C1 segment of cervical spinal cord (tissue), 14 donors: ENCODE measurements around the gene LLGL2.

Experiments
- DNase-seq, 14 donors: peaks; one replicate each; lab custom pipeline; 2025; lab: John Stamatoyannopoulos, UW

The LLGL2 gene

GRCh38 chr17:75549246-75550138 is 24.0 kb downstream of the LLGL2 start:
- DNase-seq: no peak

DNA sequence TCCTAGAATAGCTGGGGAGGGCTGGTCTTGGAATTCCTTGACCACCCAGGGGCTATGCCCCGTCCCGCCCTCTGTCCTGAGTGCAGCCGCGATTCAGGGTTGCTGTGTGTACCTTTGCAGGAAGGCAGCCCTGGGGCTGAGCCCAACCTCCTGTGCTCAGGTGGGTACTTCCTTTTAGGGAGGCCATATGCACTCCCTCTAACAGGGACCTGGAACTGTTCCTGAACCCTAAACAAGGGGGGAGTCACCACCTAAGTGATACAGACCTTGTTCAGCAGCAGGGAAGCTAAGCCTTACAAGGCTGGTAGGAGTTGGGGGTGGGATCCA is 24.6 kb downstream of the LLGL2 start:
- DNase-seq: no peak

DNA sequence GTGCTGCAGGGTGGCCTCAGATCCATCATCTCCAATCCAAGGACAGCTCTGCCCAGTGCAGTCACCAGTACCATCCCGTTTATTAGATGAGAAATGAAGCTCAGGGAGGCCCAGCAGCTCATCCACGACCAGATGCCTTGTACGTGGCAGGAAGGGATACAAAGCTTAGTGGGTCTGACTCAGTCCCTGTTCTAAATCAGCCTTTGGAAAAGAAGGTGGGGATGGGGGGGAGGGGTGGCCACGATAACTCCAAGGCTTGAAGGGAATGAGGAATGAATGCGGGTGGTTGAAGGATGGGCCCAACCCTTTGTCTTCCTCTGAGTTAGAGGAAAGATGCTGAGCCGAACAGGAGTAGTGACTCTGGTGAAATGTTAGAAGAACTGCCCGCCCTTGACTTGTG is 25.8 kb downstream of the LLGL2 start:
- DNase-seq: no peak

- DNase-seq: no peak
Observed at GRCh38 chr17:75552425-75553294, 27.2 kb downstream of the LLGL2 start.

- DNase-seq: no peak
Observed at GRCh38 chr17:75553295-75554110, 28.0 kb downstream of the LLGL2 start.

GRCh38 chr17:75555679-75556153 is 30.2 kb downstream of the LLGL2 start:
- DNase-seq: no peak

GRCh38 chr17:75557075-75557851 is 31.8 kb downstream of the LLGL2 start:
- peak in 13 of 14 donors; percentile 30 to 90 (median 73) for DNase-seq

- peak in 3 of 14 donors; percentile 40 to 54 (median 51) for DNase-seq
Observed at GRCh38 chr17:75557852-75558665, 32.6 kb downstream of the LLGL2 start.

DNA sequence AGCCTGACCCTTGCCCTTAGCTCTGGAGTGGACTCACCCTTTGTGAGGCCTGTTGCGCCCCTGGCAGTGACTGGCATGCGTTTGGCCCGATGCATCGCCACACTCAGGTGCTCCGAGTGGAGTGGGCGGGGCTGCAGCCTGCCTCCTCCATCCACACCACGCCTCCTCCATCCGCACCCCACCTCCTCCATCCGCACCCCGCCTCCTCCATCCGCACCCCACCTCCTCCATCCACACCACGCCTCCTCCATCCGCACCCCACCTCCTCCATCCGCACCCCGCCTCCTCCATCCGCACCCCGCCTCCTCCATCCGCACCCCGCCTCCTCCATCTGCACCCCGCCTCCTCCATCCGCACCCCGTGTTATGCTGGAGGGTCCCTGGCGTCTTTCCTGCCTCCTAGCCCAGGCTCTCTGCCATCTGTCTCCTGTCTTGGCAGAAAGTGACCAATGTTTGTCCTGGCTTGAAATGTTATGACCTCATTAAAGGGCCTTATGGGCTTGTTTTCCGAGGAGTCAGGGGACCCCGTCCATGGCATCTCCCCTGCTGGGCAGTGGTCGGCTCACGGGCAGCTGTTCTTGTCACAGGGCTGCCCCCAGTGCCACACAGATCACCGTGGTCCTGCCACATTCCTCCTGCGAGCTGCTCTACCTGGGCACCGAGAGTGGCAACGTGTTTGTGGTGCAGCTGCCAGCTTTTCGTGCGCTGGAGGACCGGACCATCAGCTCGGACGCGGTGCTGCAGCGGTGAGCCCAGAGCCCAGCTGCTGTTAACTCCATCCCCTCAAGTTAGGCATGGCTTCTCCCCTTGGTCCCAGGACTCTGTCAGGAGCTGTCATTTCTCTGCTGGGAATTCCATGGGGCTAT is 33.4 kb downstream of the LLGL2 start:
- peak in 1 of 14 donors; percentile 50 for DNase-seq

- DNase-seq: no peak
Observed at GRCh38 chr17:75559958-75560533, 34.5 kb downstream of the LLGL2 start.

DNA sequence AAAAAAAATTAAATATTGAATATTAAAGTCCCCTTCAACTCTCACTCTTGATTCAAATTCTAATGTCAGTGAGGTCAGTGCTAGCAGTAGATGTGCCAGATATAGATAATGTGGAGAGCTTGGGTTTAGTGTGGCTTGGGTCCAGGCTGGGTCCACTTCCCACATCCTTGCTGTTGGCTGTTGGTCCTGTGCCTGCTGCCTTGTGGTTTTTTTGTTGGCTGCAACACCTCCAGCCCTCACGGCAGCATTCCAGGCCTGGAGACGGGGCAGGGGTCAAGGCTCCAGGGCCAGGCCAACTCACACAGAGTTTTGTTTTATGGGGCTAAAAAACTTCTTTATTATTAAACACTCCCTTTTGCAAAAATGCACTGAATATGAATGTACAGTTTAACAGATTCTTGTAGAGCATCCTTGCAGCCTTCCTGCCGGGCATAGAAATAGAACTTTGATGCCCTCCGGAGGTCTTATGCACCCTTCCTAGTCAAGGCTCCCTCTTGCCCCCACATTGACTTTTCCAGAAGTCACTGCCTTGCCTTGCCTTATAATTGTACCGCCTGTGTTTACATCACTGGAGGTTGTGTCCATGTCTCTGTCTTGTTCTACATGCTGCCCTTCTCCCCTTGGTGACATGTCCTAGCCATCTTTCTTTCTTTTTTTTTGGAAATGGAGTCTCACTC is 36.6 kb downstream of the LLGL2 start:
- DNase-seq: no peak

DNA sequence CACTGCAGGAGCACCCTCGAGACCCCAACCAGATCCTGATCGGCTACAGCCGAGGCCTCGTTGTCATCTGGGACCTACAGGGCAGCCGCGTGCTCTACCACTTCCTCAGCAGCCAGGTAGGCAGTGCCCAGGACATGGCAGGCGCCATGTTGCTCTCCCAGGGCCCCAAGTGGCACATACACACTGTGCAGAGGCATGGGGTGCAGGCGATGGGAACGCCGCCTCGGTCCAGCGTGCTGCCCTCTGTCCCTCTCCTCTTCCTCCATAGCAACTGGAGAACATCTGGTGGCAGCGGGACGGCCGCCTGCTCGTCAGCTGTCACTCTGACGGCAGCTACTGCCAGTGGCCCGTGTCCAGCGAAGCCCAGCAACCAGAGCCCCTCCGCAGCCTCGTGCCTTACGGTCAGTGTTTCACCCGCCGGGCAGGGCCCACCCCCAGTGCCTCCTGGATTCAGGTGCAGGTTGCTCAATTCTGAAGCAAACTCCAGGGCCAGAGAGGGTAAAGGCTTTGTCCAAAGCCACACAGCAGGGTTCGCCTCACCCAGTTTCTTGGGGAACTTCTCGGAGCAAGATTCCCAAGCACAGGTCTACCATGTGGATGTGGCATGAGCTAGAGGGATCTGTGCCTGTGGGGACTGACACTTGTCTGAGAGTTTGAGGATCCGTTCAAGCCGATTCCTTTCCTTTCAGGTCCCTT is 37.7 kb downstream of the LLGL2 start:
- DNase-seq: no peak

GRCh38 chr17:75564195-75564594 is 38.7 kb downstream of the LLGL2 start:
- DNase-seq: no peak

- DNase-seq: no peak
Observed at GRCh38 chr17:75565066-75565465, 39.6 kb downstream of the LLGL2 start.

DNA sequence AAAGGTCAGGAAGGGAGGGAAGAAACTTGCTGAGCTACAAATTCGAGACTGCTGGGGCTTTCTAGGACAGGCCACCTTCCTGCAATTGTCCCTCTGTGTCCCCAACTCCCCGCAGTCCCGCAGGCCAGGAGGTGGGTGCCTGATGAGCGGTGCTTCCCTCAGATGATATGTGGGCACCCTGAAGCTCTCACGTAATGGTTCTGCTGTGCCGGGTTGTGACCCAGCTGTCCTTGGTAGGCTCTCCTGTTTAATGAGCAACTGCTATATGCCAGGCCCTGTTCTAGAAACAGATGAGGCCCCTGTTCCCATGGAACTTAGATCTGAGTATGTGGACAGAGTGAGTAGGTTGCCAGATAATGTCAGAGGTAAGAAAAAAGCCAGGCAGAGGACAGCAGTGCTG is 40.1 kb downstream of the LLGL2 start:
- DNase-seq: no peak

DNA sequence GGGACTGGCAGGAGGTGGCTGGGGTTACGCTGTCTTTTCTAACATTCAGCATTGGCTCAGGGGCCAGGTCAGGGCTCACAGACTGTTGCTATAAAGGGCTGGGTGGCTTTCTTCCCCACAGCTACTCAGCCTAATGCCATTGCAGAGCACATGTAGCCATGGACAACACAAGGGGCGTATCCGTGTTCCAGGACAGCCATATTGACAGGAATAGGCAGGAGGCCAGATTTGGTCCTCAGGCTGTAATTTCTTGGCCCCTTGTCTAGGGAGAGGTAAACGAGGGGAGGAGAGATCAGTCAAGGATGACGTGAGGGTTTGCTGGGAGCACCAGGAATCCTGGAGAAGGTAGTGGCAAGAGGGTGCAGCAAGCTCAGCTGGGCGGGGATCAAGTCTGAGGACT is 40.9 kb downstream of the LLGL2 start:
- DNase-seq: no peak

- DNase-seq: no peak
Observed at GRCh38 chr17:75566834-75567233, 41.3 kb downstream of the LLGL2 start.
